ENCODE data around the gene PDE7B.

The PDE7B gene

DNA sequence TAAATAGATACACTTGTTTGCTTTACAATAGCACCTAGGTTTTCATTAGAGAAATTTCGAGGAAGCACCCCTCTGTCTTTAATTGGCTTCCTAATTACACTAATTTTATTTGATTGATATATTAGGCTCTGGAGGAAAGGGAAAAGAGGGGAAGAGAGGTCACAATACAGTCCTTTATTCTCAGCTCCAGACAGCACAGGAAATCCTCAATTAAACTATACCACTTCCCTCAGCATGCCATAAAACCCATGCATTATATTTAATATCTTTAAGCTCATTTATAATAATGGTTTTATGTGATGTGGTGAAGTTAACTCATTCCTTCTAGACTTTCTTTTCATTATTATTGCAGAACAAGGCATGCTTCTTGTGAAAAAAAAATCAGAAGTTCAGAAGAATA, 17.7 kb upstream of the PDE7B start:
- H3K4me3 ChIP-seq (ENCODE audit: low read depth, low read length), result no peak overlapping the region
- no peak overlapping the region for H3K27ac ChIP-seq
- TF ChIP-seq, protein P1, sequence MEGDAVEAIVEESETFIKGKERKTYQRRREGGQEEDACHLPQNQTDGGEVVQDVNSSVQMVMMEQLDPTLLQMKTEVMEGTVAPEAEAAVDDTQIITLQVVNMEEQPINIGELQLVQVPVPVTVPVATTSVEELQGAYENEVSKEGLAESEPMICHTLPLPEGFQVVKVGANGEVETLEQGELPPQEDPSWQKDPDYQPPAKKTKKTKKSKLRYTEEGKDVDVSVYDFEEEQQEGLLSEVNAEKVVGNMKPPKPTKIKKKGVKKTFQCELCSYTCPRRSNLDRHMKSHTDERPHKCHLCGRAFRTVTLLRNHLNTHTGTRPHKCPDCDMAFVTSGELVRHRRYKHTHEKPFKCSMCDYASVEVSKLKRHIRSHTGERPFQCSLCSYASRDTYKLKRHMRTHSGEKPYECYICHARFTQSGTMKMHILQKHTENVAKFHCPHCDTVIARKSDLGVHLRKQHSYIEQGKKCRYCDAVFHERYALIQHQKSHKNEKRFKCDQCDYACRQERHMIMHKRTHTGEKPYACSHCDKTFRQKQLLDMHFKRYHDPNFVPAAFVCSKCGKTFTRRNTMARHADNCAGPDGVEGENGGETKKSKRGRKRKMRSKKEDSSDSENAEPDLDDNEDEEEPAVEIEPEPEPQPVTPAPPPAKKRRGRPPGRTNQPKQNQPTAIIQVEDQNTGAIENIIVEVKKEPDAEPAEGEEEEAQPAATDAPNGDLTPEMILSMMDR (IDR thresholded peaks at IDR 0.05; ENCODE audit: low read depth, low read length, missing control alignments), result no peak
- no peaks in the 10 kb centered on the region for H3K27me3 ChIP-seq (replicated peaks)
- in situ Hi-C loops (cut with HindIII; ENCODE audit: low pct_ligation_motif_present, low sequenced_read_pairs), result no loop called here
- H3K36me3 ChIP-seq (replicated peaks), result no peaks in the 10 kb centered on the region
- DNase-seq, result no peak

DNA sequence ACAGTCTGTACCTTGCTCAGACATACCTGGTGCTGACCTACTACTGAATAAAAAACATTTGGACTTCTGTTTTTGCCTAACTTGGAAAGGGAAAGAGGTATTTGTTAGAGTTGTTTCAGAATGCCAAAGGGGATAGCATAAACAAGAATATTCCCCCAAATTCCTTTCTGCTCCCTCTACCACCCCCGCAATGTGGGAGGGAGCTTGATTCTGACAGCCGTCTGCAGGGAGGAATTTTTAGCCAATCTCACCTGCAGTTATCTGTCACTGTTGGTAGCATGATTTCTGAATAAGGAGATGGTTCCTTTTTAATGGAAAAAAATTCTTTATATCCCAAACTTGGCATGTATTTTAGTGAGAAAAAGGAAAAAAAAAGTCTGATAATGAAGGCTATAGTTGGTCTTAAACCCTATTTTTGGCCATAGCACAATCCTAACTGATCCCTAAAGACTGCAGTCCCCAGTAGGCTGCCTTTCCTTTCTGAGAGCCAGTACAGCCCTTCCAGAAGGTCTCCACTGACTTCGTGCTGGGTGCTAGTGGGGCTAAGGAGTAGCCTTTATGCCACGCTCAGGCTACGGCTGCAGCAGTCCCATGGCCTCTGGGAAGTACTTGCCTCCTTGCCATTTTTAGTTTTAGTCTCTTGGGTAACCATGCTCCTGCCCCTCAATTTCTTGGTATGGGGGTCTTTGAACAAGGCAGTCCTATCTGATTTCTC, 13.6 kb upstream of the PDE7B start:
- DNase-seq, result no peak
- TF ChIP-seq, protein P1 (IDR thresholded peaks at IDR 0.05; ENCODE audit: low read depth, low read length, missing control alignments), result no peak
- no peak overlapping the region for H3K27ac ChIP-seq
- H3K36me3 ChIP-seq (replicated peaks), result no peaks in the 10 kb centered on the region
- H3K4me3 ChIP-seq (ENCODE audit: low read depth, low read length), result no peak overlapping the region
- in situ Hi-C loops (cut with HindIII; ENCODE audit: low pct_ligation_motif_present, low sequenced_read_pairs), result no loop called here
- H3K27me3 ChIP-seq (replicated peaks), result no peaks in the 10 kb centered on the region

DNA sequence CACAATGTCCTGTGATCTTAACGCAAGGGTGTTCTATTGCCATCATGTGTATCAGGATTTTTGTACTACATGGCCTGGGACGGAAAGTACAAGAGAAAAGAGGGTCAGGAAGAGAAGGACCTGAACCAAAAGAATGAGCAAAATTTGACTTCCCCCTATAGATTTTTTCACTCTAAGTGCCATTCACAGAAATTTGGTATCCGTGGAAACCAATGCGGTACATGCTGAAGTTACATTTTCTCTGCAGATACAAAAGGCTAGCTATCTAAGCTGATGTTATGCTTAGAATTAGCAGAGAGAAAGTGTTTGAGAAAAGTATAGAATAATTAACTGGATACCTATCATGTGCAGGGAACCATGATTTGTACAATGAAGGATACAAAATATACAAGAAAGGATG, 12.4 kb upstream of the PDE7B start:
- TF ChIP-seq, protein P1 (IDR thresholded peaks at IDR 0.05; ENCODE audit: low read depth, low read length, missing control alignments), result no peak
- no peak overlapping the region for H3K27ac ChIP-seq

DNA sequence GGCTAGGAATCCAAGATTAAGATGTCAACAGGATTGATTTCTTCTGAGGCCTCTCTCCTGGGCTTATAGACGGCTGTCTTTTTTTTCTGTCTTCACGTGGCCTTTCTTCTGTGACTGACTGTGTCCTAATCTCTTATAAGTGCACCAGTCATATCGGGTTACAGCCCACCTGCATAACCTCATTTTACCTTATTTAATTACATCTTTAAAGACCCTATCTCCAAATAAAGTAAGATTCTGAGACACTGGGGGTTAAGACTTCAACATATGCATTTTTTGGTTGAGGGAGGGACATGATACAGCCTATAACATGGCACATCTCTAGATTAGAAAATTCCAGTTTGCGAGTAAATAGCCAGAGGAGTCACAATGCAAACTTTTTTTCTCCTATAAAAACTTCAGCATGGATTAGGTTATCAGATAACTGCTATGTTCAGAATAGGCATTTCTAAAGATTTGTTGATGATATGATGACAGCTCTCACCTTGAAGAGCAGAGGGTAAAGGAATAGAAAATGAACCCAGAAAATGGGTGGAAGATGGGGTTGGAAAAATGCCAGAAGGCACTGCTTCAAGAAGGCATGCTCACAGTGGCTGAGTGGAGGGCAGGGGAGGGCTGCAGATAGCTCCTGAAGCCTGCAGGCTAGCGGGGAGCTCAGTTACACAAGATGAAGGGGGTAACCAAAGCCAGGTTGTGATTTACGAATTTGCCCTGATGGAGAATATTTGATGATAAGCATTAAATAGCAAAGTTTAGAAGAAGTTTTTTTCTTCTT, 8.7 kb upstream of the PDE7B start:
- TF ChIP-seq, protein P1 (IDR thresholded peaks at IDR 0.05; ENCODE audit: low read depth, low read length, missing control alignments), result no peak
- H3K27ac ChIP-seq, result no peak overlapping the region
- in situ Hi-C loops (cut with HindIII; ENCODE audit: low pct_ligation_motif_present, low sequenced_read_pairs), result no loop called here
- no peaks in the 10 kb centered on the region for H3K36me3 ChIP-seq (replicated peaks)
- no peak overlapping the region for H3K4me3 ChIP-seq (ENCODE audit: low read depth, low read length)
- no peaks in the 10 kb centered on the region for H3K27me3 ChIP-seq (replicated peaks)
- no peak for DNase-seq

More for the DNA sequence above, 12.4 kb upstream of the PDE7B start:
- in situ Hi-C loops (cut with HindIII; ENCODE audit: low pct_ligation_motif_present, low sequenced_read_pairs), result no loop called here
- Histone ChIP-seq H3K27me3 (replicated peaks) (no peaks in the 10 kb centered on the region), H3K4me3 (ENCODE audit: low read depth, low read length) (no peak overlapping the region), H3K36me3 (replicated peaks) (no peaks in the 10 kb centered on the region)
- no peak for DNase-seq

DNA sequence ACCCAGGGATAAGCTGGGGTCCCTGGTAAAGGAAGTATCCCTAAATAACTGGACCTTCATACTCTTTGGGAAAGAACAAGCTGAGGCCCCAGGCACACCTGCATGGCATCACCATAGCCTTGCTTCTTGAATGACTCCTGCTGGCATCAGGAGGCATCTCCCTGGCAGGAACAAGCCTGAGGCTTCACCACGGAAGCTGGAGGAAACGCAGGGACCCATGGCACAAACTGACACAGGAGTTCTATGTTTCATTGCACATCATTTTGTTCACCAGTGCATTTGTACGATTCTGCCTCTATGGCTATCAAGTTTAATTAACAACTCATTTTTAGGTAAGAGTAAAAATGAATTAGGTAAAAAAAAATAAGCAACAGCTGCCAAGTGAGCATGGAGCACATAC, 619 bp upstream of the PDE7B start:
- no peak overlapping the region for H3K4me3 ChIP-seq (ENCODE audit: low read depth, low read length)
- in situ Hi-C loops (cut with HindIII; ENCODE audit: low pct_ligation_motif_present, low sequenced_read_pairs), result no loop called here
- peak overlapping the region; percentile 78 for H3K27ac ChIP-seq
- no peaks in the 10 kb centered on the region for H3K27me3 ChIP-seq (replicated peaks)
- TF ChIP-seq, protein P1 (IDR thresholded peaks at IDR 0.05; ENCODE audit: low read depth, low read length, missing control alignments), result no peak
- H3K36me3 ChIP-seq (replicated peaks), result no peaks in the 10 kb centered on the region
- DNase-seq, result no peak

All from brain microvascular endothelial cell (primary cell).